Breast epithelium (tissue), 3 donors: ENCODE measurements around the gene CRYGN.

Source experiments
- CTCF ChIP-seq, 3 donors: fragments of 450-650 bp; IDR thresholded peaks; one replicate each; pipeline ENCODE4 v1.5.1; 2016 to 2017; ENCODE audit warnings: antibody characterized with exemption in 3 of 3, mild to moderate bottlenecking in 3 of 3, moderate library complexity in 3 of 3
- POLR2AphosphoS5 ChIP-seq, 3 donors: sonication (generic); formaldehyde crosslinking; IDR thresholded peaks; one replicate each; pipeline ENCODE4 v1.6.1; 2017; ENCODE audit warnings: antibody characterized with exemption in 3 of 3

DNA sequence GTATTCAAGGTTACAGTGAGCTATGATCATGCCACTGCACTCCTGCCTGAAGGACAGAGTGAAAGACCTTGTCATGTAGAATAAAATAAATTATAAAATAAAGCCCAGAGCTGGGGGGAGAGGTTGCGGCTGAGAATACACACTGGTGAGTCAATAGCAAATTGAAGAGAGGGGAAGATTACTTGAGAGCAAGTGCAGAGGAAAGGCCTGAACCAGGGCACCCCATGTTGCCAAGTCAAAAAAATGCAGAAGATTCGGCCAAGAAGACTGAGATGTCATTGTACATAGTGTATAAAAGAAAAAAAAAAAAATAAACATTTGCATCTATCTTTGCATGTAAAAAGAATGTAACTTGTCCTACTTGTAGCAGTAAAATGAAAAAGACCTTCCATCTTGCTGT lies 47.3 kb upstream of the CRYGN start:
- TF ChIP-seq POLR2AphosphoS5 (IDR thresholded peaks at IDR 0.05) (no peak), CTCF (IDR thresholded peaks at IDR 0.05) (no peak)
